ENCODE results near the gene SCN7A.

GRCh38 chr2:166411473-166412230 lies 82.4 kb downstream of the SCN7A start:
- TF ChIP-seq, protein P1, sequence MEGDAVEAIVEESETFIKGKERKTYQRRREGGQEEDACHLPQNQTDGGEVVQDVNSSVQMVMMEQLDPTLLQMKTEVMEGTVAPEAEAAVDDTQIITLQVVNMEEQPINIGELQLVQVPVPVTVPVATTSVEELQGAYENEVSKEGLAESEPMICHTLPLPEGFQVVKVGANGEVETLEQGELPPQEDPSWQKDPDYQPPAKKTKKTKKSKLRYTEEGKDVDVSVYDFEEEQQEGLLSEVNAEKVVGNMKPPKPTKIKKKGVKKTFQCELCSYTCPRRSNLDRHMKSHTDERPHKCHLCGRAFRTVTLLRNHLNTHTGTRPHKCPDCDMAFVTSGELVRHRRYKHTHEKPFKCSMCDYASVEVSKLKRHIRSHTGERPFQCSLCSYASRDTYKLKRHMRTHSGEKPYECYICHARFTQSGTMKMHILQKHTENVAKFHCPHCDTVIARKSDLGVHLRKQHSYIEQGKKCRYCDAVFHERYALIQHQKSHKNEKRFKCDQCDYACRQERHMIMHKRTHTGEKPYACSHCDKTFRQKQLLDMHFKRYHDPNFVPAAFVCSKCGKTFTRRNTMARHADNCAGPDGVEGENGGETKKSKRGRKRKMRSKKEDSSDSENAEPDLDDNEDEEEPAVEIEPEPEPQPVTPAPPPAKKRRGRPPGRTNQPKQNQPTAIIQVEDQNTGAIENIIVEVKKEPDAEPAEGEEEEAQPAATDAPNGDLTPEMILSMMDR (IDR thresholded peaks at IDR 0.05) = no peak
- TF ChIP-seq EP300 (IDR thresholded peaks at IDR 0.05) (no peak), POLR2A (IDR thresholded peaks at IDR 0.05) (no peak)

Data from ovary (tissue), 3 donors.